ENCODE results near the gene ALK.

DNA sequence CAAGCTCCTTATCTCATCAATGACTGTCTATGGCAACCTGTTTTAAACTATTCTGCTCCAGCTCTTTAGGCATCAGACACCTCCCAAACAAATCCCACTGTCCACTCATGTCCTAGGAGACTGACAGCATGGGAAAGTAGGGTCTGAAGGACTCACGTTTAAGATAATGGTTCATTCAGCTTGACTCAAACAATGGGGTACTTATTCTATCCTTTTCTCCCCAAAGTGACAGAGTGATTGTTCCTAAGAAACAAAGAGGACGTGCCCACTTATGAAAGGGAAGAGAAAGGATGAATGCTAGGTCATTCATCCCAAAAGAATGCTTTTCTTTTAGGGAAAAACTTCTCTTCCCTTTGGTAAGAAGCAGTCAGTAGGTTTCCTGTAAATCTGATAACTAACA, 41.9 kb downstream of the ALK start:
- TF ChIP-seq, protein P1, sequence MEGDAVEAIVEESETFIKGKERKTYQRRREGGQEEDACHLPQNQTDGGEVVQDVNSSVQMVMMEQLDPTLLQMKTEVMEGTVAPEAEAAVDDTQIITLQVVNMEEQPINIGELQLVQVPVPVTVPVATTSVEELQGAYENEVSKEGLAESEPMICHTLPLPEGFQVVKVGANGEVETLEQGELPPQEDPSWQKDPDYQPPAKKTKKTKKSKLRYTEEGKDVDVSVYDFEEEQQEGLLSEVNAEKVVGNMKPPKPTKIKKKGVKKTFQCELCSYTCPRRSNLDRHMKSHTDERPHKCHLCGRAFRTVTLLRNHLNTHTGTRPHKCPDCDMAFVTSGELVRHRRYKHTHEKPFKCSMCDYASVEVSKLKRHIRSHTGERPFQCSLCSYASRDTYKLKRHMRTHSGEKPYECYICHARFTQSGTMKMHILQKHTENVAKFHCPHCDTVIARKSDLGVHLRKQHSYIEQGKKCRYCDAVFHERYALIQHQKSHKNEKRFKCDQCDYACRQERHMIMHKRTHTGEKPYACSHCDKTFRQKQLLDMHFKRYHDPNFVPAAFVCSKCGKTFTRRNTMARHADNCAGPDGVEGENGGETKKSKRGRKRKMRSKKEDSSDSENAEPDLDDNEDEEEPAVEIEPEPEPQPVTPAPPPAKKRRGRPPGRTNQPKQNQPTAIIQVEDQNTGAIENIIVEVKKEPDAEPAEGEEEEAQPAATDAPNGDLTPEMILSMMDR (IDR thresholded peaks at IDR 0.05) = no peak
- no peak for TF ChIP-seq POLR2A (IDR thresholded peaks at IDR 0.05)

All from sigmoid colon (tissue), 3 donors.